ENCODE results near the gene P3H1.

P3H1 gene

GRCh38 chr1:42736571-42737200, 30.1 kb downstream of the P3H1 start:
- DNase-seq (ENCODE audit: extremely low read depth, low read depth), result no peak
- TF ChIP-seq CTCF (IDR thresholded peaks at IDR 0.05; ENCODE audit: low read depth, low read length, missing control alignments), result no peak
- no peak overlapping the region for H3K4me3 ChIP-seq (replicated peaks; ENCODE audit: low read depth, low read length)

GRCh38 chr1:42736152-42736551, 30.7 kb downstream of the P3H1 start:
- no peak overlapping the region for H3K4me3 ChIP-seq (replicated peaks; ENCODE audit: low read depth, low read length)
- peak; percentile 29 for TF ChIP-seq CTCF (IDR thresholded peaks at IDR 0.05; ENCODE audit: low read depth, low read length, missing control alignments)
- no peak for DNase-seq (ENCODE audit: extremely low read depth, low read depth)

- no peak overlapping the region for H3K4me3 ChIP-seq (replicated peaks; ENCODE audit: low read depth, low read length)
- TF ChIP-seq CTCF (IDR thresholded peaks at IDR 0.05; ENCODE audit: low read depth, low read length, missing control alignments), result no peak
- no peak for DNase-seq (ENCODE audit: extremely low read depth, low read depth)
Measured at GRCh38 chr1:42735477-42736105, 31.2 kb downstream of the P3H1 start.

- H3K4me3 ChIP-seq (replicated peaks; ENCODE audit: low read depth, low read length), result no peak overlapping the region
- TF ChIP-seq CTCF (IDR thresholded peaks at IDR 0.05; ENCODE audit: low read depth, low read length, missing control alignments), result no peak
- DNase-seq (ENCODE audit: extremely low read depth, low read depth), result no peak
Measured at GRCh38 chr1:42735056-42735455, 31.8 kb downstream of the P3H1 start.

- no peak overlapping the region for H3K4me3 ChIP-seq (replicated peaks; ENCODE audit: low read depth, low read length)
- no peak for DNase-seq (ENCODE audit: extremely low read depth, low read depth)
- no peak for TF ChIP-seq CTCF (IDR thresholded peaks at IDR 0.05; ENCODE audit: low read depth, low read length, missing control alignments)
Measured at GRCh38 chr1:42734201-42735035, 32.4 kb downstream of the P3H1 start.

- TF ChIP-seq CTCF (IDR thresholded peaks at IDR 0.05; ENCODE audit: low read depth, low read length, missing control alignments), result no peak
- DNase-seq (ENCODE audit: extremely low read depth, low read depth), result no peak
- no peak overlapping the region for H3K4me3 ChIP-seq (replicated peaks; ENCODE audit: low read depth, low read length)
Measured at GRCh38 chr1:42733415-42734200, 33.2 kb downstream of the P3H1 start.
